ENCODE measurements around the gene DIDO1. TPM values are rescaled to one million over a fixed set of nuclear protein-coding genes. Genes with fewer than 3 reads are reported as not detected.

Gene DIDO1
- total and polyA plus RNA-seq, 9 of the 15 experiments (the other 6 are each of a cell fraction or from before 2014, with no cell fraction given) = 4.4 to 46.8 (median 31.2) TPM

GRCh38 chr20:62935204-62935967 is 9.1 kb upstream of the DIDO1 start (continued):
- TF ChIP-seq MAFF (IDR thresholded peaks at IDR 0.05; ENCODE audit: low read length) = peak; percentile 85

GRCh38 chr20:62933966-62934365 is 7.7 kb upstream of the DIDO1 start:
- Histone ChIP-seq H4K20me1 (replicated peaks; ENCODE audit: control insufficient read depth, insufficient read depth, low read length) (peaks cover 42% of the 10 kb centered on the region), H3K36me3 (ENCODE audit: control insufficient read depth, insufficient read depth, low read length) (peaks cover 46% of the 10 kb centered on the region), H3K4me2 (ENCODE audit: insufficient read depth, low read length) (0 out of 2 replicates have a peak overlapping the region, but pooled peaks have one; percentile 3), H3K79me2 (ENCODE audit: control insufficient read depth, insufficient read depth, low read length) (peaks cover 97% of the 10 kb centered on the region), H3K9ac (ENCODE audit: insufficient read depth in 1 of 2, low read depth in 2 of 2, low read length in 2 of 2) (peak overlapping the region in 1 of 2 experiments; percentile 81; a peak in 2 of 4 replicates), H3K4me1 (replicated peaks in 1 of 2; ENCODE audit: control insufficient read depth in 2 of 2, insufficient read depth in 2 of 2, low read length in 2 of 2) (peaks cover 36 to 57% of the 10 kb centered on the region in 2 experiments; a peak in 4 of 5 replicates), H3K9me3 (replicated peaks; ENCODE audit: control insufficient read depth, insufficient read depth, low read depth, low read length) (no peaks in the 10 kb centered on the region), H3K9me1 (ENCODE audit: control insufficient read depth, insufficient read depth, low read length) (peaks cover 7% of the 10 kb centered on the region), H2AFZ (ENCODE audit: low read depth, low read length) (no peak overlapping the region), H3K4me3 (no peak overlapping the region), H3K27ac (ENCODE audit: extremely low read depth, low read depth, low read length) (no peak overlapping the region), H3K27me3 (ENCODE audit: control insufficient read depth in 2 of 2, insufficient read depth in 2 of 2, low read length in 2 of 2) (no peaks in the 10 kb centered on the region)
- WGBS (ENCODE audit: insufficient coverage, low coverage, missing lambda C conversion rate) = 42% methylated on average over 3 of the region's 3 CpGs
- DNase-seq (ENCODE audit: extremely low read depth in 1 of 4, low spot score in 3 of 4) = no peak
- CTCF ChIA-PET (ENCODE audit: low intra/inter-chr PET ratio) = no interaction called here
- intact Hi-C loops (cut with micrococcal nuclease) (no loop called here), in situ Hi-C loops (cut with MboI) (no loop called here)
- BruUV-seq (replicated peaks) = no TSS peak
- FAIRE-seq = no peak
- POLR2A ChIA-PET = interaction anchor here (0.6 to 5.3 kb wide), 8 partner anchors 8 to 43 kb away, joined by 3 to 64 read pairs (median 9); partner anchors contain the start of gene DIDO1
- no peak for ATAC-seq
- TF ChIP-seq SUPT5H (IDR thresholded peaks at IDR 0.05) = no peak
- no peak for TF ChIP-seq ZNF75A (CRISPR knock-in tag; IDR thresholded peaks at IDR 0.05)
- TF ChIP-seq RERE (CRISPR knock-in tag; IDR thresholded peaks at IDR 0.05; ENCODE audit: borderline replicate concordance) = no peak
- TF ChIP-seq DMBX1 (CRISPR knock-in tag; IDR thresholded peaks at IDR 0.05; ENCODE audit: borderline replicate concordance) = no peak
- TF ChIP-seq EZH2 (IDR thresholded peaks at IDR 0.05; ENCODE audit: borderline replicate concordance, low read depth, low read length) = no peak
- no peak for TF ChIP-seq TGIF2 (CRISPR knock-in tag; IDR thresholded peaks at IDR 0.05)
- TF ChIP-seq SMARCA4 (IDR thresholded peaks at IDR 0.05) = no peak
- no peak for TF ChIP-seq RBM17 (IDR thresholded peaks at IDR 0.05; ENCODE audit: borderline replicate concordance, low read depth, low read length)
- no peak for TF ChIP-seq MEIS2 (IDR thresholded peaks at IDR 0.05; ENCODE audit: partially characterized antibody)
- TF ChIP-seq TRIM25 (IDR thresholded peaks at IDR 0.05; ENCODE audit: borderline replicate concordance) = no peak
- no peak for TF ChIP-seq HMBOX1 (IDR thresholded peaks at IDR 0.05)
- no peak for TF ChIP-seq TCF7L2 (IDR thresholded peaks at IDR 0.05; ENCODE audit: low read depth, low read length)

All from K562 (cell line).